H9 (cell line): Measurements from ENCODE around the gene ESPNL. TPM values are rescaled to one million over a fixed set of nuclear protein-coding genes. Genes with fewer than 3 reads are reported as not detected.
A peak's percentile ranks its signal among the peaks of the same experiment; 100 is the strongest.

Source experiments
- DNase-seq: peaks from one replicate; pipeline ENCODE4 v3.0.0-alpha.2; 2017
- H2AFZ ChIP-seq: one replicate; pipeline ENCODE4 v1.6.1; 2013; ENCODE audit warnings: mild to moderate bottlenecking, low read length, control low read depth, moderate library complexity
- H2AK5ac ChIP-seq: 2 replicates; pipeline ENCODE4 v1.6.1; 2013; ENCODE audit warnings: low read length, control low read depth, mixed read lengths; ENCODE audit not compliant: insufficient read length
- H2BK120ac ChIP-seq: one replicate; pipeline ENCODE4 v1.6.1; 2013; ENCODE audit warnings: low read depth, mild to moderate bottlenecking, low read length, control low read depth, inconsistent platforms; ENCODE audit not compliant: poor library complexity, severe bottlenecking
- H2BK12ac ChIP-seq: 2 replicates; pipeline ENCODE4 v1.6.1; 2013; ENCODE audit warnings: low read length, control low read depth, mixed read lengths, low read depth; ENCODE audit not compliant: insufficient read length
- H2BK15ac ChIP-seq: 2 replicates; pipeline ENCODE4 v1.6.1; 2013; ENCODE audit warnings: low read depth, low read length, control low read depth
- H2BK20ac ChIP-seq: one replicate; pipeline ENCODE4 v1.6.1; 2013; ENCODE audit warnings: low read depth, mild to moderate bottlenecking, low read length, control low read depth, inconsistent platforms; ENCODE audit not compliant: poor library complexity, severe bottlenecking
- H2BK5ac ChIP-seq: 2 replicates; pipeline ENCODE4 v1.6.1; 2013; ENCODE audit warnings: low read length, control low read depth, mixed read lengths; ENCODE audit not compliant: insufficient read length
- H3K14ac ChIP-seq: 2 replicates; pipeline ENCODE4 v1.6.1; 2013; ENCODE audit warnings: low read length, control low read depth; ENCODE audit not compliant: insufficient read depth
- H3K18ac ChIP-seq: 2 replicates; pipeline ENCODE4 v1.6.1; 2013; ENCODE audit warnings: low read depth, mild to moderate bottlenecking, mixed read lengths, low read length, control low read depth; ENCODE audit not compliant: insufficient read length
- H3K23ac ChIP-seq: 2 replicates; pipeline ENCODE4 v1.6.1; 2013; ENCODE audit warnings: low read length, control low read depth, mixed read lengths, low read depth; ENCODE audit not compliant: insufficient read length
- H3K23me2 ChIP-seq: 2 replicates; pipeline ENCODE4 v1.6.1; 2013; ENCODE audit warnings: low read depth, mild to moderate bottlenecking, mixed read lengths, low read length, control low read depth; ENCODE audit not compliant: insufficient read length, poor library complexity, severe bottlenecking
- H3K27ac ChIP-seq: 2 replicates; pipeline ENCODE4 v1.5.1; 2013; ENCODE audit warnings: low read length, control low read depth, mixed read lengths, low read depth; ENCODE audit not compliant: insufficient read length
- H3K27me3 ChIP-seq: 2 replicates; pipeline ENCODE4 v1.6.1; 2013; ENCODE audit warnings: low read length, control low read depth, inconsistent platforms; ENCODE audit not compliant: insufficient read depth
- H3K4ac ChIP-seq: 2 replicates; pipeline ENCODE4 v1.6.1; 2013; ENCODE audit warnings: low read depth, mild to moderate bottlenecking, control low read depth, inconsistent platforms, low read length, moderate library complexity
- H3K4me1 ChIP-seq: 2 replicates; pipeline ENCODE4 v1.6.1; 2013; ENCODE audit warnings: low read length, control low read depth, inconsistent platforms; ENCODE audit not compliant: insufficient read depth
- H3K4me2 ChIP-seq: 2 replicates; pipeline ENCODE4 v1.6.1; 2013; ENCODE audit warnings: low read length, control low read depth, mixed read lengths; ENCODE audit not compliant: insufficient read length, insufficient read depth
- H3K56ac ChIP-seq: 2 replicates; pipeline ENCODE4 v1.6.1; 2013; ENCODE audit warnings: low read depth, mild to moderate bottlenecking, mixed read lengths, low read length, control low read depth; ENCODE audit not compliant: insufficient read length
- H3K79me1 ChIP-seq: 2 replicates; pipeline ENCODE4 v1.6.1; 2013; ENCODE audit warnings: low read depth, mild to moderate bottlenecking, moderate library complexity, low read length, control low read depth, inconsistent platforms; ENCODE audit not compliant: insufficient read depth, poor library complexity, severe bottlenecking
- H3K79me2 ChIP-seq: 2 replicates; pipeline ENCODE4 v1.6.1; 2013; ENCODE audit warnings: low read length, control low read depth, inconsistent platforms; ENCODE audit not compliant: insufficient read depth
- H3K9ac ChIP-seq: 2 replicates; pipeline ENCODE4 v1.6.1; 2013; ENCODE audit warnings: low read length, control low read depth, mixed read lengths; ENCODE audit not compliant: insufficient read length; ENCODE audit errors: extremely low read depth
- H3K9me3 ChIP-seq: one replicate; pipeline ENCODE4 v1.6.1; 2013; ENCODE audit warnings: low read depth, low read length, inconsistent platforms; ENCODE audit not compliant: control insufficient read depth
- H3T11ph ChIP-seq: one replicate; pipeline ENCODE4 v1.6.1; 2013; ENCODE audit warnings: mild to moderate bottlenecking, low read length, control low read depth, inconsistent platforms
- H4K20me1 ChIP-seq: one replicate; pipeline ENCODE4 v1.6.1; 2013; ENCODE audit not compliant: control insufficient read depth, insufficient read length, insufficient read depth
- H4K5ac ChIP-seq: 2 replicates; pipeline ENCODE4 v1.6.1; 2013; ENCODE audit warnings: low read depth, mild to moderate bottlenecking, mixed read lengths, low read length, control low read depth; ENCODE audit not compliant: insufficient read length
- H4K8ac ChIP-seq: replicated peaks from 2 replicates; pipeline ENCODE4 v1.6.1; 2013; ENCODE audit warnings: low read length, control low read depth, mixed read lengths, low read depth; ENCODE audit not compliant: insufficient read length
- H4K91ac ChIP-seq: 2 replicates; pipeline ENCODE4 v1.6.1; 2013; ENCODE audit warnings: low read depth, mild to moderate bottlenecking, moderate library complexity, mixed read lengths, low read length, control low read depth; ENCODE audit not compliant: insufficient read length
- H3K27ac Mint-ChIP-seq, 3 experiments: 2 replicates in 2 of 3; 3 replicates in 1 of 3; pipeline ENCODE4 v1.8.0; 2020 to 2021; ENCODE audit warnings: mixed read lengths in 3 of 3, mild to moderate bottlenecking in 1 of 3, moderate library complexity in 1 of 3
- H3K27me3 Mint-ChIP-seq: 2 replicates; pipeline ENCODE4 v1.8.0; 2021; ENCODE audit warnings: low read depth, mild to moderate bottlenecking, moderate library complexity, mixed read lengths
- H3K36me3 Mint-ChIP-seq, 3 experiments: 2 replicates in 2 of 3; 3 replicates in 1 of 3; pipeline ENCODE4 v1.8.0; 2020 to 2021; ENCODE audit warnings: low read depth in 3 of 3, mixed read lengths in 3 of 3; ENCODE audit not compliant: insufficient read depth in 1 of 3
- H3K4me1 Mint-ChIP-seq, 2 experiments: 2 replicates each; pipeline ENCODE4 v1.8.0; 2020; ENCODE audit warnings: mixed read lengths in 2 of 2
- H3K4me3 Mint-ChIP-seq, 2 experiments: 2 replicates in 1 of 2; 3 replicates in 1 of 2; pipeline ENCODE4 v1.8.0; 2020 to 2021; ENCODE audit warnings: mild to moderate bottlenecking in 2 of 2, mixed read lengths in 2 of 2, moderate library complexity in 1 of 2
- H3K9me3 Mint-ChIP-seq, 2 experiments: 2 replicates in 1 of 2; 3 replicates in 1 of 2; pipeline ENCODE4 v1.8.0; 2020; ENCODE audit warnings: mild to moderate bottlenecking in 2 of 2, mixed read lengths in 2 of 2, moderate library complexity in 1 of 2
- WGBS: extraction: QIAGEN DNeasy Blood & Tissue Kit; methylation state at CpG from one replicate; pipeline ENCODE4 v1.1.7; 2013; ENCODE audit warnings: missing lambda C conversion rate, low lambda C conversion rate, mixed read lengths; ENCODE audit not compliant: insufficient read length; ENCODE audit errors: extremely low coverage; 5-methylcytosine and 5-hydroxymethylcytosine counted together
- total RNA-seq: library from RNA; stranded (reverse); gene quantifications from 2 replicates; pipeline ENCODE4 v1.2.1, GENCODE V29; 2021
- TF ChIP-seq, protein P1 (sequence below): fragments of 200-600 bp; sonication (generic); conservative IDR thresholded peaks from 3 replicates; pipeline ENCODE4 v1.8.0; 2021; ENCODE audit warnings: antibody characterized with exemption, mild to moderate bottlenecking

ESPNL gene
- total RNA-seq, 1 experiment from 2014 or later, result 0.17 TPM

DNA sequence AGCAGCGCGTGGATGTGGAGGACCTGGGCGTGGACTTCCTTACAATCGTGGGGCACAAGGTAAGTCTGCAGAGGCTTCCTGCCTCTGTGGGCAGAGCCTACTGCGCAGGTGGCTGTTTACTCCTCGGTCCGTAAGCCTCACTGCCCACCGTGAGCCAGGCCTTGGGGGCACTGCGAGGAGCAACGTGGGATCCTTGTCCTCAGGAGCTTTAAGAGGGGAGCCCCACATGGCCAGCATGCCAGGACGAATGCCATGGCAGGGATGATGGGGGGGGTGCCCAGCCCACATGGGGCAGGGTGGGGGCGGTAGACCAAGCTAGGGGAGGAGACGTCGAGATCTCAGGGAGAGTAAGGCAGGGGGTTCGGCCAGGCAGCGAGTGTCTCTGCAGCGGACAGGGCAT, 18.0 kb upstream of the ESPNL start:
- Mint-ChIP-seq H3K36me3 (peaks cover 62 to 82% (median 78%) of the 10 kb centered on the region in 3 experiments), H3K9me3 (peaks cover 0 to 5% of the 10 kb centered on the region in 2 experiments; a peak in 1 of 5 replicates), H3K4me3 (no peak overlapping the region), H3K4me1 (peaks cover 26 to 28% of the 10 kb centered on the region in 2 experiments), H3K27ac (peak overlapping the region; percentile 70 to 90 (median 82); a peak in 2 of 7 replicates), H3K27me3 (no peaks in the 10 kb centered on the region)
- no peak overlapping the region for H2AFZ ChIP-seq
- no peaks in the 10 kb centered on the region for H3K79me2 ChIP-seq
- no peak overlapping the region for H3K14ac ChIP-seq
- TF ChIP-seq, protein P1, sequence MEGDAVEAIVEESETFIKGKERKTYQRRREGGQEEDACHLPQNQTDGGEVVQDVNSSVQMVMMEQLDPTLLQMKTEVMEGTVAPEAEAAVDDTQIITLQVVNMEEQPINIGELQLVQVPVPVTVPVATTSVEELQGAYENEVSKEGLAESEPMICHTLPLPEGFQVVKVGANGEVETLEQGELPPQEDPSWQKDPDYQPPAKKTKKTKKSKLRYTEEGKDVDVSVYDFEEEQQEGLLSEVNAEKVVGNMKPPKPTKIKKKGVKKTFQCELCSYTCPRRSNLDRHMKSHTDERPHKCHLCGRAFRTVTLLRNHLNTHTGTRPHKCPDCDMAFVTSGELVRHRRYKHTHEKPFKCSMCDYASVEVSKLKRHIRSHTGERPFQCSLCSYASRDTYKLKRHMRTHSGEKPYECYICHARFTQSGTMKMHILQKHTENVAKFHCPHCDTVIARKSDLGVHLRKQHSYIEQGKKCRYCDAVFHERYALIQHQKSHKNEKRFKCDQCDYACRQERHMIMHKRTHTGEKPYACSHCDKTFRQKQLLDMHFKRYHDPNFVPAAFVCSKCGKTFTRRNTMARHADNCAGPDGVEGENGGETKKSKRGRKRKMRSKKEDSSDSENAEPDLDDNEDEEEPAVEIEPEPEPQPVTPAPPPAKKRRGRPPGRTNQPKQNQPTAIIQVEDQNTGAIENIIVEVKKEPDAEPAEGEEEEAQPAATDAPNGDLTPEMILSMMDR, result no peak
- H4K5ac ChIP-seq, result no peak overlapping the region
- WGBS, result no CpG with 5 or more reads among the region's 17 CpGs
- H3K9ac ChIP-seq, result no peak overlapping the region
- no peak for DNase-seq
- no peaks in the 10 kb centered on the region; the same call in 1 of the 2 replicates for H3K4me1 ChIP-seq
- no peak overlapping the region for H4K8ac ChIP-seq
- no peaks in the 10 kb centered on the region for H3K23me2 ChIP-seq
- H2BK12ac ChIP-seq, result no peak overlapping the region
- no peak overlapping the region for H4K91ac ChIP-seq
- peaks cover 2% of the 10 kb centered on the region for H3K79me1 ChIP-seq
- H3K23ac ChIP-seq, result no peak overlapping the region
- no peak overlapping the region for H3K27ac ChIP-seq
- H4K20me1 ChIP-seq, result no peaks in the 10 kb centered on the region
- H3T11ph ChIP-seq, result no peak overlapping the region
- no peak overlapping the region for H2AK5ac ChIP-seq
- H3K56ac ChIP-seq, result no peak overlapping the region
- no peaks in the 10 kb centered on the region for H3K9me3 ChIP-seq
- no peak overlapping the region for H2BK120ac ChIP-seq
- H3K27me3 ChIP-seq, result no peaks in the 10 kb centered on the region
- no peak overlapping the region for H3K4ac ChIP-seq
- no peak overlapping the region for H2BK5ac ChIP-seq
- no peak overlapping the region for H2BK20ac ChIP-seq
- H3K18ac ChIP-seq, result no peak overlapping the region
- no peak overlapping the region for H2BK15ac ChIP-seq
- no peak overlapping the region for H3K4me2 ChIP-seq
